Middle frontal gyrus (tissue), 1 donor: ENCODE data around the gene STK32A.
"Not testable (repeated sequence)": the region's sequence is repeated elsewhere in the genome, so short reads cannot be mapped to it uniquely, and the experiment has no call there.

Experiments used
- DNase-seq: peaks from one replicate; pipeline ENCODE4 v3.0.0-alpha.2; 2015; ENCODE audit warnings: low spot score; ENCODE audit errors: extremely low spot score

STK32A gene

GRCh38 chr5:147234825-147235635, at the start of gene STK32A:
STK32A (plus strand) TSS chr5:147235026; CDS start chr5:147239635, 4,609 bp downstream.
- no peak for DNase-seq

- DNase-seq = no peak
These were observed 47.7 kb upstream of the STK32A start for GRCh38 chr5:147187099-147187540.

GRCh38 chr5:147188200-147189108, 46.4 kb upstream of the STK32A start:
- DNase-seq = peak; percentile 87

GRCh38 chr5:147189109-147189424, 45.8 kb upstream of the STK32A start:
- no peak for DNase-seq

GRCh38 chr5:147190331-147190730, 44.5 kb upstream of the STK32A start:
- no peak for DNase-seq

GRCh38 chr5:147193123-147193522, 41.7 kb upstream of the STK32A start:
- no peak for DNase-seq

GRCh38 chr5:147200004-147200403, 34.8 kb upstream of the STK32A start:
- DNase-seq = no peak

GRCh38 chr5:147203213-147203612, 31.6 kb upstream of the STK32A start:
- no peak for DNase-seq

GRCh38 chr5:147204576-147204975, 30.2 kb upstream of the STK32A start:
- no peak for DNase-seq

- DNase-seq = peak; percentile 69
These were observed 26.7 kb upstream of the STK32A start for GRCh38 chr5:147208134-147208533.

GRCh38 chr5:147216552-147217154, 18.2 kb upstream of the STK32A start:
- DNase-seq = no peak

GRCh38 chr5:147223343-147223742, 11.5 kb upstream of the STK32A start:
- DNase-seq = no peak

GRCh38 chr5:147223948-147224791, 10.7 kb upstream of the STK32A start:
- DNase-seq = peak; percentile 34

- DNase-seq = no peak
These were observed 8.9 kb upstream of the STK32A start for GRCh38 chr5:147225938-147226337.

GRCh38 chr5:147226512-147226911, 8.3 kb upstream of the STK32A start:
- no peak for DNase-seq

GRCh38 chr5:147234239-147234824, 494 bp upstream of the STK32A start:
- no peak for DNase-seq

- no peak for DNase-seq
These were observed 5.6 kb downstream of the STK32A start for GRCh38 chr5:147240266-147240985.

GRCh38 chr5:147243238-147243637, 8.4 kb downstream of the STK32A start:
- DNase-seq = not testable (repeated sequence)

- no peak for DNase-seq
These were observed 10.7 kb downstream of the STK32A start for GRCh38 chr5:147245381-147246165.
